ENCODE measurements around the gene ZNF211.
A peak's percentile ranks its signal among the peaks of the same experiment; 100 is the strongest.

The ZNF211 gene

DNA sequence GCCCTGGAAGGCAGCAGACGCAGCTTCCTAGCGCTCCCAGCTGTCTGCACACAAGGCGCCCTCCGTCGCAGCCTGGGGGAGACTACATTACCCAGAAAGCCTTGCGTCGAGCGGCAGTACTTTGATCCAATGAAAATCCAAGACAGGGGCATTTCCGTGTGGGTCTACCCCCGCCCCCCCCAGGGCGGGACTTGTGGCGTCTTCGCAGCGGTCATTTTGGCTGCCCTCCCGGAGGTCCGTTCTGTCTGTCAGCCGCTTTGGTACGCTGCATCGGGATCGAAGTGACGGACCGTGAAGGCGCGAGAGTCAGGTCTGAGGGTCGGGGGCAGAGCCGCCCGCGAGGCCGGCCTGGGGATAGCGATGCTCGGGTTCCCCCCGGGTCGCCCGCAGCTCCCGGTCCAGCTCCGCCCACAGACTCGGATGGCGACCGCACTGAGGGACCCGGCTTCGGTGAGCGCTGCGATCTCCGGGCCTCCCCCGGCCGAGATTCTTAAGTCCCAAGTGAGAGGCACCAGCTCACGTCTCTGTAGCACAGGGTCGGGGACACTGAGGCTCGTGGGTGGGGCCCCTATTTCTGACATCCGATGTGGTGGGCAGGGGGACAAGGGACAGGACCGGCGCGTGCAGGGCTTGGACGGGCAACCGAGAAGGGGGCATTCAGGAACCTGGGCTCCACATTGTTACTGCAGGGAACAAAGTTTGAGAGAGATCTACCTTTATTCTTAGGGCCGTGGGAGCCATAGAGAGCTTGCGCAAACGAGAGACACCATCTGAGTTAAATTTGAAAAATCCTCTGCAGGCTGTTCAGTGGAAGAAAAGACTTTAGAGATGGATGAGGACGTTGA, at the start of gene ZNF211:
Gene ZNF211, plus strand, starts transcription at position 182 of the 845 bp plus-strand sequence. Its CDS starts 179 bp downstream, at position 361.
- Mint-ChIP-seq H3K27ac (peak within 1 kb of the TSS; percentile 97), H3K4me1 (ENCODE audit: low read depth) (peaks cover 26% of the 10 kb centered on the region), H3K27me3 (no peaks in the 10 kb centered on the region), H3K9me3 (peaks cover 60% of the 10 kb centered on the region), H3K4me3 (peak within 1 kb of the TSS; percentile 99), H3K36me3 (ENCODE audit: low read depth) (peaks cover 52% of the 10 kb centered on the region)
- intact Hi-C loops (cut with micrococcal nuclease), result loop anchor here (1.0 to 5.0 kb wide), 4 partner anchors 19 to 156 kb away; partner anchors contain the start of genes ZNF134, ZNF416, ZNF550 and ZNF772

DNA sequence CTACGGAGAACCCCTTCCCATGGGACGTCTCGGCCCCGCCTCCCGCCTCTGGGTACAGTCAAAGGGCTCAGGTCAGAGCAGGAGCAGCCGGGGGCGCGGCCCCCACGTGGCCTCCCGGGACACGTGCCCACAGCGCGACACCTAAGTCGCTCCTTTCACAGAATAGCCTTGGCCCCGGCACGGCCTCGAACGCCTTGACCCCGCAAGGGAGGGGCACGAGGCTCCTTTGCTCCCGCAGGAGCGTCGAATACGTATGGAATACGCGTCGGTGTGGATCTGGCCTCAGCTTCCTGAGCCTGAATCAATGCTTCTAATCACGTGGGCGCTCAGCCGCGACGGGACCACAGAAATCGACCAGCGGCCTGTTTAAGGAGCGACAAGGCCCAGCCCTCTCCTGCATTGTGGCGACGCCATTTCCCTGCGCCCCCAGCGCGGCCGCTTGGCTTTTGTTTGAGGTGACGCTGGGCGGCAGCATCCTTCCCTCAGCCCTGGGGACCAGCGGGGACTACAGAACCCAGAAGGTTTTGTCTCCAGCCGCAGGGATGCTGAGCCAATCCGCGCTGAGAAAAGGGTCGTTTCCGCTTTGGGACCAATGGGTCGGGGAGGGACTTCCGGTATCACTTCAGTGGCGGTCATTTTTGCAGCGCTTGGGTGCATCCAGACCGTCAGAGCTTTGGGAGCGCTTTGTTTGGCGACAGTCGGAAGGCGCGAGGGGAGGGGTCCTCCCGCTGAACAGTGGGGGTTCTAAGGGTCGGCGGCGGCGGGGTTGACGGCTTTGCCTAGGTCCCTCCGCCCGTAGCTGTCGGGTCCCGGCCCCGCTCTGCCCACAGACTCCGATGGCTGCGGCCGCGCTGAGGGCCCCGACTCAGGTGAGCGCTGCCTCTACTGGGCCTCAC, 49.2 kb upstream of the ZNF211 start, which contains the start of gene ZIK1:
Gene ZIK1, plus strand, starts transcription at position 625 of the 896 bp plus-strand sequence. Its CDS starts 212 bp downstream, at position 837.
- Mint-ChIP-seq H3K27me3 (no peaks in the 10 kb centered on the region), H3K4me1 (ENCODE audit: low read depth) (peaks cover 16% of the 10 kb centered on the region), H3K4me3 (peak within 1 kb of the TSS; percentile 90), H3K9me3 (peaks cover 73% of the 10 kb centered on the region), H3K27ac (peak within 1 kb of the TSS; percentile 74), H3K36me3 (ENCODE audit: low read depth) (peaks cover 60% of the 10 kb centered on the region)
- intact Hi-C loops (cut with micrococcal nuclease), result no loop called here

DNA sequence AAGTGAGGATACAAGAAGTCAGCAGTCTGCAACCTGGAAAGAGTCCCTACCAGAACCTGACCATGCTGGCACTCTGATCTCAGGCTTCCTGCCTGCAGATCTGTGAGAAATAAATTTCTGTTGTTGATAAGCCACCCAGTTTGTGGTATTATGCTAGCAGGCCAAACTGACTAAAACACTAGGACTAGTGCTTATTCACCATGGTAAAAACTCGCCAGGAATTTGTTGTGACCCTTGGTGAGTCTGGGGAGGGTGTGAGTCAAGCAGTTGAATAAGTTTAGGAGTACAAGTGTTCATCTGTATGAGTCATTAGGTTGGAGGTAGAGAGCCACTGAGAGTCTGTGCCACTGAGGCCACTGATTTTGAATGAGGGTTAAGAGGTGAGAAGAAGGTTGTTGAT, 45.4 kb upstream of the ZNF211 start:
- H3K9me3 Mint-ChIP-seq, result peaks cover 82% of the 10 kb centered on the region
- intact Hi-C loops (cut with micrococcal nuclease), result no loop called here
- H3K4me3 Mint-ChIP-seq, result no peak overlapping the region

DNA sequence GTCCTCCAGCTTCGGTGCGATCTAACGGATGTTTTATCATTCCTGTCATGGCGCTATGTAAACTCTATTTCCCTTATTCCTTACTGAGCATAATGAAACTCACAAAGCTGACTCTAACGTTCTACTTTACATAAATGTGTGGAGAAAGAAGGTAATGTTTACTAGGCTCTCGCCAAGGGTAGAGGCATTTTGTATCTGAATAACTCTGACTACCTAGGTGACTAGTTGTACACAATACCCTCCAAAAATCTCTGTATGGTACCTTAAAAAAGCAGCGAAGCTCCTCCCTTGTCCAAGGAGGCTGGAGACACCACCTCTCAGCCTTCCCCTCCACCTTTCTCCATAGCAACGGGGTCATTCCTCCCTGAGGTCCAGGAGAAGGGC, 33.6 kb upstream of the ZNF211 start:
- Mint-ChIP-seq H3K27me3 (peaks cover 3% of the 10 kb centered on the region), H3K27ac (peak overlapping the region; percentile 65), H3K9me3 (peaks cover 81% of the 10 kb centered on the region), H3K4me1 (ENCODE audit: low read depth) (peaks cover 17% of the 10 kb centered on the region), H3K4me3 (peak overlapping the region; percentile 77), H3K36me3 (ENCODE audit: low read depth) (peaks cover 37% of the 10 kb centered on the region)
- intact Hi-C loops (cut with micrococcal nuclease), result loop anchor here (1.0 kb wide), 1 partner anchor 15 kb away; the partner anchor contains the start of gene ZNF134

More for the DNA sequence above, 45.4 kb upstream of the ZNF211 start:
- Mint-ChIP-seq H3K27ac (no peak overlapping the region), H3K4me1 (ENCODE audit: low read depth) (peaks cover 16% of the 10 kb centered on the region), H3K36me3 (ENCODE audit: low read depth) (peaks cover 91% of the 10 kb centered on the region), H3K27me3 (no peaks in the 10 kb centered on the region)

DNA sequence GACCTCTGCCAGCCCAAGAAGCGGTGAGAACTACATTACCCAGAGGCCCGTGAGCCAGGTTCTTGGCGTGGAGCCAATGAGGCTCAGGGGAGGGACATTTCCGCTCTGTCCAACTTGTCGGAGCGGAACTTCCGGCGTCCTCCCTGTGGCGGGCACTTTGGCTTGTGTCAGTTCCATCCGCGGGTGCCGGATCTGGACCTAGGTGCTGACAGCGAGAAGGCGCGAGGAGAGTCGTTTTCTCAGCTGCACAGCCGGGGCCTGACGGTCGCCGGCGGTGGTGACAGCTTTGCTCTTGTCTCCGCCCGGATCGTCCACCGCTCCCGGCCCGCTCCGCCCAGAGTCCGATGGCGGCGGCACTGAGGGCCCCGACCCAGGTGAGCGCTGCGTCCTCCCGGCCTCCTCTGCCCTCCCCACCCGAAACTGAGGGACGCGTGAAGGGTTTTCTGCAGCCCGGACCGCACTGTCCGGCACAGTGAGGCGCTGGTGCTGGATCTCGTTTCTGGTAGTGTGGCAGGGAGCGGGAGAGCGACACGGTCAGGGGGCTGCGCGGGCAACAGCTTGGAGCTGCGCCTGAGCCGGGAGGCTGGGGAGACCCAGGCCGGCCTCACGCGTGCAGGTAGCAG, 33.1 kb upstream of the ZNF211 start, which contains the start of gene ZNF530:
Gene ZNF530, plus strand, starts transcription at position 125 of the 623 bp plus-strand sequence. CDS start 4,461 bp downstream, outside the sequence.
- peaks cover 81% of the 10 kb centered on the region for H3K9me3 Mint-ChIP-seq
- intact Hi-C loops (cut with micrococcal nuclease), result loop anchor here (1.0 kb wide), 1 partner anchor 14 kb away; the partner anchor contains the start of gene ZNF134
- H3K4me1 Mint-ChIP-seq (ENCODE audit: low read depth), result peaks cover 17% of the 10 kb centered on the region
- H3K36me3 Mint-ChIP-seq (ENCODE audit: low read depth), result peaks cover 42% of the 10 kb centered on the region
- peak within 1 kb of the TSS; percentile 65 for H3K27ac Mint-ChIP-seq
- peak within 1 kb of the TSS; percentile 77 for H3K4me3 Mint-ChIP-seq
- H3K27me3 Mint-ChIP-seq, result peaks cover 3% of the 10 kb centered on the region

DNA sequence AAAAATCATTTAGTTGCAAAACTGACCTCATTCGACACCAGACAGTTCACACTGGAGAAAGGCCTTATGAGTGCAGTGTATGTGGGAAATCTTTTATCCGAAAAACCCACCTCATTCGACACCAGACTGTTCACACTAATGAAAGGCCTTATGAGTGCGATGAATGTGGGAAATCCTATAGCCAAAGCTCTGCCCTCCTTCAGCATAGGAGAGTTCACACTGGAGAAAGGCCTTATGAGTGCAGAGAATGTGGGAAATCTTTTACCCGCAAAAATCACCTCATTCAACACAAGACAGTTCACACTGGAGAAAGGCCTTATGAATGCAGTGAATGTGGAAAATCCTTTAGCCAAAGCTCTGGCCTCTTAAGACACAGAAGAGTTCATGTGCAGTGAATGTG, 26.0 kb upstream of the ZNF211 start:
- Mint-ChIP-seq H3K9me3 (peaks cover 91% of the 10 kb centered on the region), H3K36me3 (ENCODE audit: low read depth) (peaks cover 59% of the 10 kb centered on the region)
- intact Hi-C loops (cut with micrococcal nuclease), result no loop called here

DNA sequence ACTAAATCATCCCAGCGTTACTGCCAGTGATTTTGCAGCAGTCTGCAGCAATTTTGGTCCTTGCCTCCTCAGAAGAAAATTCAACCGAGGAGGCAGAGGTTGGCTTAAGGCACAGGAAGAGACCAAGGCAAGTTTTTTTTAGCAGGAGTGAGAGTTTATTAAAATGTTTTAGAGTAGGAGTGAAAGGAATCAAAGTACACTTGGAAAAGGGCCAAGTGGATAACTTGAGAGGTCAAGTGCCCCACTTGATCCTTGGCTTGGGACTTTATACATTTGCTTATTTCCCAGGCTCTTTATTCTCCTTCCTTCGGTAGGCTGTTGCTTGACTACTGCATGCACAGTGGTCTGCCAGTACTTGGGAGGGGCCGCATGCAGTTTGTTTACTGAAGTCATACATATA, 21.9 kb upstream of the ZNF211 start:
- H3K4me1 Mint-ChIP-seq (ENCODE audit: low read depth), result peaks cover 24% of the 10 kb centered on the region
- peaks cover 40% of the 10 kb centered on the region for H3K36me3 Mint-ChIP-seq (ENCODE audit: low read depth)
- intact Hi-C loops (cut with micrococcal nuclease), result no loop called here
- peaks cover 2% of the 10 kb centered on the region for H3K27me3 Mint-ChIP-seq
- peaks cover 85% of the 10 kb centered on the region for H3K9me3 Mint-ChIP-seq
- H3K4me3 Mint-ChIP-seq, result no peak overlapping the region
- H3K27ac Mint-ChIP-seq, result no peak overlapping the region

More for the DNA sequence above, 26.0 kb upstream of the ZNF211 start:
- H3K4me1 Mint-ChIP-seq (ENCODE audit: low read depth), result peaks cover 3% of the 10 kb centered on the region
- H3K27ac Mint-ChIP-seq, result no peak overlapping the region
- no peaks in the 10 kb centered on the region for H3K27me3 Mint-ChIP-seq
- no peak overlapping the region for H3K4me3 Mint-ChIP-seq

DNA sequence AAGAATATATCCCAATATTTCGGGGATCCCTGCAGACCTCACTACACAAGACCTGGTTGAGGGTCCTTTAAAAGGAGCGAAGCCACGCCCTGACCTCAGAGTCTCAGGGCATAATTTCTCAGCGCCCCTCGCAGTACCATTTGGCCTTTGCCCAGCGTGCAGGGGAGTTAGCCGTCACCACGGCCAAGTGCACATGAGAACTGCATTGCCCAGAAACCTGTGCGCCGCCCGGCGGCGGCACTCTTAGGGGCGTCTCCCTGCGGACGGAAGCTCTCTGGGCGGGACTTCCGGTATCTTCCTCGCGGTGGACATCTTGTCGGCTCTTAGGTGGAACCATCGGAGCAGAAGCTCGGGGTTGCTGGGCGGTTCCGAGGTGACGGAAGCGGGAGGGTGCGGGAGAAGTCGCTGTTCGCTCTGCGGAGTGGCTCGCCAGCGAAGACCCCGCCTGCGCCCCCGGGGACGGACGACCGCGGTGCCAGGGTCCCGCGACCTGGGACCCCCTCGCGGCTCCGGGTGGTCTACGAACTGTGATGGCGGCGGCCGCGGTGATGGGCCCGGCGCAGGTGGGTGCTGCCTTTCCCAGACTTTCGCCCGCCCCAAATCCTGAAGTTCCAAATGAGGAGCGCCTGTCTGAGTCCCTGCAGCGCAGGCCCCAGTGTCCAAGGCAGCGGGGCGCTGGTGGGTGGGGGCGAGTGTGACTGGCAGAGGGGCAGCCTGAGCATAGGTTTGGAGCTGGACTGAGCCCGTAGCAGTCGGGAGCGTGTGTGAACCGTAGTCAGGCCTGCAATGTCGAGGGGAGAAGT, 18.8 kb upstream of the ZNF211 start, which contains the start of gene ZNF134:
Gene ZNF134, plus strand, starts transcription at position 302 of the 803 bp plus-strand sequence. CDS start 5,227 bp downstream, outside the sequence.
- Mint-ChIP-seq H3K9me3 (peaks cover 85% of the 10 kb centered on the region), H3K27me3 (peaks cover 2% of the 10 kb centered on the region), H3K36me3 (ENCODE audit: low read depth) (peaks cover 53% of the 10 kb centered on the region), H3K27ac (peak within 1 kb of the TSS; percentile 78), H3K4me1 (ENCODE audit: low read depth) (peaks cover 36% of the 10 kb centered on the region), H3K4me3 (peak within 1 kb of the TSS; percentile 93)
- intact Hi-C loops (cut with micrococcal nuclease), result loop anchor here (1.0 kb wide), 2 partner anchors 15 to 19 kb away; partner anchors contain the start of genes ZNF211 and ZNF530

DNA sequence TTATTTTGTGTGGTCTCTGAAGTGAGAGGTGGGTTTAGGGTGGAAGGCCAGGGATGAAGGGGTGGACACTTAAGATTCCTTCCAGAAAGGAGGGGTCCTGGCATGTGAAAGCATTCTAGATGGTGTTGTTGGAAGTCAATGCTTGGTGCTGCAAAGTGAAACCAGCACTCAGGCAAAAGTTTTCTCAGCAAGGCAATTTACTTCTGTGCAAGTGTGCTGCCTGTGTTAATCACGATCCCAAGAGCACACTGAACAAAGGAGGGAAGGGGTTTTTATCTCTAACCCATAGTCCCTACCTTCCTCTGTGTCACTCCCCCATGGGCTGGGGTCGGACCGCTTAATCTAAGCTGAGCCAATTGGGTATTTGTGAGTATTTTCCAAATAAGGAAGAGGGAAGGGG, 17.6 kb upstream of the ZNF211 start:
- Mint-ChIP-seq H3K36me3 (ENCODE audit: low read depth) (peaks cover 65% of the 10 kb centered on the region), H3K9me3 (peaks cover 92% of the 10 kb centered on the region), H3K4me3 (peak overlapping the region; percentile 93), H3K27ac (no peak overlapping the region), H3K27me3 (peaks cover 2% of the 10 kb centered on the region), H3K4me1 (ENCODE audit: low read depth) (peaks cover 36% of the 10 kb centered on the region)
- intact Hi-C loops (cut with micrococcal nuclease), result no loop called here

DNA sequence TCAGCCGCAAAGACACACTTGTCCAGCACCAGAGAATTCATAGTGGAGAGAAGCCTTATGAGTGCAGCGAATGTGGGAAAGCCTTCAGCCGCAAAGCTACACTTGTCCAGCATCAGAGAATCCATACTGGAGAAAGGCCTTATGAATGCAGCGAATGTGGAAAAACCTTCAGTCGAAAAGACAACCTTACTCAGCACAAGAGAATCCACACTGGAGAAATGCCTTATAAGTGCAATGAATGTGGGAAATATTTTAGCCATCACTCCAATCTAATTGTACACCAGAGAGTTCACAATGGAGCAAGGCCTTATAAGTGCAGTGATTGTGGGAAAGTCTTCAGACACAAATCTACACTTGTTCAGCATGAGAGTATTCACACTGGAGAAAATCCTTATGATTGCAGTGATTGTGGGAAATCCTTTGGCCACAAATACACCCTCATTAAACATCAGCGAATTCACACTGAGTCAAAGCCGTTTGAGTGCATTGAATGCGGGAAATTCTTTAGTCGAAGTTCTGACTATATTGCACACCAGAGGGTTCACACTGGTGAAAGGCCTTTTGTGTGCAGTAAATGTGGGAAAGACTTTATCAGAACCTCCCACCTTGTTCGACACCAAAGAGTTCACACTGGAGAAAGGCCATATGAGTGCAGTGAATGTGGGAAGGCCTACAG, 12.2 kb upstream of the ZNF211 start:
- H3K9me3 Mint-ChIP-seq, result peaks cover 96% of the 10 kb centered on the region
- peaks cover 13% of the 10 kb centered on the region for H3K4me1 Mint-ChIP-seq (ENCODE audit: low read depth)
- no peak overlapping the region for H3K4me3 Mint-ChIP-seq
- H3K27me3 Mint-ChIP-seq, result no peaks in the 10 kb centered on the region
- intact Hi-C loops (cut with micrococcal nuclease), result no loop called here
- no peak overlapping the region for H3K27ac Mint-ChIP-seq
- peaks cover 90% of the 10 kb centered on the region for H3K36me3 Mint-ChIP-seq (ENCODE audit: low read depth)

DNA sequence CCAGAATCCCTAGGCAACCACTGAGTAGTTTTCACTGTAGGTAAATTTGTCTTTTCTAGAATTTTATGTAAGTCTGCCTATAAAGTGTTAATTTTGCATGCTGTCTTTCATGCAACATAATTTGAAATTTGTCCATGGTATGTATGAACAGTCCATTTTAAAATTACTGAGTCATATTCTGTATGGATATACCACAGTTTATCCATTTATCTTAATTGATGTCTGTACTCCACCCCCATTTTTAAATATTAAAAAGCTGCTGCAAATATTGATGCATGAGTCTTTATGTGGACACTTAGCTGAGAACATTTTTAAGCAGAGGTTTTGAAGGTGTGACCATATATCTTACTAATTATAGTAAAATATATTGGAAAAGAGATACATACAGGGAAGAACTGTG, 9.9 kb upstream of the ZNF211 start:
- Mint-ChIP-seq H3K4me3 (no peak overlapping the region), H3K36me3 (ENCODE audit: low read depth) (peaks cover 67% of the 10 kb centered on the region), H3K9me3 (peaks cover 96% of the 10 kb centered on the region), H3K27me3 (no peaks in the 10 kb centered on the region), H3K4me1 (ENCODE audit: low read depth) (peaks cover 1% of the 10 kb centered on the region), H3K27ac (no peak overlapping the region)
- intact Hi-C loops (cut with micrococcal nuclease), result no loop called here

DNA sequence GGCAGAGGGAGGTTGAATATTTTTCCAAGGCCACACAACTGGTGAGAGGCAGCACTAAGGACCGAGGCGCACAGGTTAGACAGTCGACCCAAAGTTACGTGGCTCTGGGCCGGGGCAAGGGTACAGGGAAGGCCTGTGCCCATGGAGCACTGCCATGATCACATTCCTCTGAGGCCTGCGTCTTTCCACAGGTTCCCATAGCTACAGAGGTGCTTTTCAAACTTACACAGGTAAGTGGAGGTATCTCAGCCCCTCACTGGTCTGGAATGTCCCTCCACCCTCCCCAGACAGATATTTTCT, 814 bp downstream of the ZNF211 start:
- peaks cover 60% of the 10 kb centered on the region for H3K9me3 Mint-ChIP-seq
- peaks cover 26% of the 10 kb centered on the region for H3K4me1 Mint-ChIP-seq (ENCODE audit: low read depth)
- peak overlapping the region; percentile 99 for H3K4me3 Mint-ChIP-seq
- no peaks in the 10 kb centered on the region for H3K27me3 Mint-ChIP-seq
- intact Hi-C loops (cut with micrococcal nuclease), result loop anchor here (1.0 to 5.0 kb wide), 4 partner anchors 19 to 156 kb away; partner anchors contain the start of genes ZNF134, ZNF416, ZNF550 and ZNF772
- H3K27ac Mint-ChIP-seq, result peak overlapping the region; percentile 97
- H3K36me3 Mint-ChIP-seq (ENCODE audit: low read depth), result peaks cover 58% of the 10 kb centered on the region

All from dendritic cell treated with granulocyte-macrophage colony-stimulating factor and Interleukin-4, amounts not matched to agents 40 ng/mL and 50 ng/mL, for 4 days (primary cell).